ENCODE results near the gene CDKAL1. TPM values are rescaled to one million over a fixed set of nuclear protein-coding genes. Genes with fewer than 3 reads are reported as not detected.
"Not testable (repeated sequence)": the region's sequence is repeated elsewhere in the genome, so short reads cannot be mapped to it uniquely, and the experiment has no call there.

The CDKAL1 gene
- total RNA-seq, 1 donor from 2014 or later, result 9.6 TPM

- DNase-seq (ENCODE audit: low spot score), result no peak
- Mint-ChIP-seq H3K4me3 (ENCODE audit: unreplicated experiment) (no peak overlapping the region), H3K4me1 (ENCODE audit: low read depth) (peaks cover 15% of the 10 kb centered on the region), H3K27me3 (ENCODE audit: low read depth) (no peaks in the 10 kb centered on the region), H3K27ac (ENCODE audit: unreplicated experiment) (no peak overlapping the region), H3K36me3 (ENCODE audit: low read depth) (peaks cover 7% of the 10 kb centered on the region), H3K9me3 (ENCODE audit: low read depth) (peaks cover 14% of the 10 kb centered on the region)
- no peak for TF ChIP-seq CTCF (IDR thresholded peaks at IDR 0.05)
Observed at GRCh38 chr6:20751293-20751935, 217.2 kb downstream of the CDKAL1 start.

GRCh38 chr6:20755631-20756030 lies 221.4 kb downstream of the CDKAL1 start:
- TF ChIP-seq CTCF (IDR thresholded peaks at IDR 0.05), result no peak
- Mint-ChIP-seq H3K36me3 (ENCODE audit: low read depth) (peaks cover 7% of the 10 kb centered on the region), H3K27me3 (ENCODE audit: low read depth) (no peaks in the 10 kb centered on the region), H3K4me3 (ENCODE audit: unreplicated experiment) (no peak overlapping the region), H3K27ac (ENCODE audit: unreplicated experiment) (no peak overlapping the region), H3K9me3 (ENCODE audit: low read depth) (peaks cover 10% of the 10 kb centered on the region), H3K4me1 (ENCODE audit: low read depth) (peaks cover 11% of the 10 kb centered on the region)
- DNase-seq (ENCODE audit: low spot score), result no peak

GRCh38 chr6:20756584-20757147 lies 222.4 kb downstream of the CDKAL1 start:
- not testable (repeated sequence) for H3K4me3 Mint-ChIP-seq (ENCODE audit: unreplicated experiment); H3K27ac Mint-ChIP-seq (ENCODE audit: unreplicated experiment); H3K4me1 Mint-ChIP-seq (ENCODE audit: low read depth); DNase-seq (ENCODE audit: low spot score); H3K27me3 Mint-ChIP-seq (ENCODE audit: low read depth); H3K36me3 Mint-ChIP-seq (ENCODE audit: low read depth)
- H3K9me3 Mint-ChIP-seq (ENCODE audit: low read depth), result peaks cover 10% of the 10 kb centered on the region

- Mint-ChIP-seq H3K4me1 (ENCODE audit: low read depth) (peaks cover 8% of the 10 kb centered on the region), H3K36me3 (ENCODE audit: low read depth) (peaks cover 7% of the 10 kb centered on the region), H3K27me3 (ENCODE audit: low read depth) (no peaks in the 10 kb centered on the region), H3K27ac (ENCODE audit: unreplicated experiment) (peak overlapping the region; percentile 3), H3K4me3 (ENCODE audit: unreplicated experiment) (no peak overlapping the region), H3K9me3 (ENCODE audit: low read depth) (peaks cover 10% of the 10 kb centered on the region)
- no peak for DNase-seq (ENCODE audit: low spot score)
- TF ChIP-seq CTCF (IDR thresholded peaks at IDR 0.05), result no peak
Observed at GRCh38 chr6:20757761-20758160, 223.5 kb downstream of the CDKAL1 start.

GRCh38 chr6:20763296-20763695 lies 229.0 kb downstream of the CDKAL1 start:
- H3K36me3 Mint-ChIP-seq (ENCODE audit: low read depth), result no peaks in the 10 kb centered on the region
- no peak for DNase-seq (ENCODE audit: low spot score)
- H3K4me1 Mint-ChIP-seq (ENCODE audit: low read depth), result no peaks in the 10 kb centered on the region
- H3K4me3 Mint-ChIP-seq (ENCODE audit: unreplicated experiment), result no peak overlapping the region
- no peaks in the 10 kb centered on the region for H3K27me3 Mint-ChIP-seq (ENCODE audit: low read depth)
- no peak overlapping the region for H3K27ac Mint-ChIP-seq (ENCODE audit: unreplicated experiment)
- no peak for TF ChIP-seq CTCF (IDR thresholded peaks at IDR 0.05)
- no peaks in the 10 kb centered on the region for H3K9me3 Mint-ChIP-seq (ENCODE audit: low read depth)

- no peak for DNase-seq (ENCODE audit: low spot score)
- Mint-ChIP-seq H3K4me1 (ENCODE audit: low read depth) (peaks cover 10% of the 10 kb centered on the region), H3K27me3 (ENCODE audit: low read depth) (no peaks in the 10 kb centered on the region), H3K27ac (ENCODE audit: unreplicated experiment) (no peak overlapping the region), H3K4me3 (ENCODE audit: unreplicated experiment) (no peak overlapping the region), H3K9me3 (ENCODE audit: low read depth) (no peaks in the 10 kb centered on the region), H3K36me3 (ENCODE audit: low read depth) (no peaks in the 10 kb centered on the region)
- no peak for TF ChIP-seq CTCF (IDR thresholded peaks at IDR 0.05)
Observed at GRCh38 chr6:20769631-20770030, 235.4 kb downstream of the CDKAL1 start.
